Measurements from ENCODE around the gene CLEC2D.

DNA sequence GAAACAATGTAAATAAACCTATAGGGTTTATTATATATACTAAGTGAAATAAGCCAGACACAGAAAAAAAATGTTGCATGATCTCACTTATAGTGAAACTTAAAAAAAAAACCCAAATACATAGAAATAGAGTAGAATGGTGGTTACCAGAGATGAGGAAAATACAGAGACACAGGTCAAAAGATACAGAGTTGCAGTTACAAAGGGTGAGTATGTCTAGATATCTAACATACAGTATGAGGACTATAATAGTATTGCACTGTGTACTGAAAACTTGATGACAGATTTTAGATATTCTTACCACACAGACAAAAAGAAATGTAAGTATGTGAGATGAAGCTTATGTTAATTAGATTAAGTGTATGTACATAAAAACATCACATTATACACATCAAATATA lies 28.1 kb downstream of the CLEC2D start:
- TF ChIP-seq EZH2 (IDR thresholded peaks at IDR 0.05; ENCODE audit: borderline replicate concordance, low read length) = no peak
- TF ChIP-seq, protein P1, sequence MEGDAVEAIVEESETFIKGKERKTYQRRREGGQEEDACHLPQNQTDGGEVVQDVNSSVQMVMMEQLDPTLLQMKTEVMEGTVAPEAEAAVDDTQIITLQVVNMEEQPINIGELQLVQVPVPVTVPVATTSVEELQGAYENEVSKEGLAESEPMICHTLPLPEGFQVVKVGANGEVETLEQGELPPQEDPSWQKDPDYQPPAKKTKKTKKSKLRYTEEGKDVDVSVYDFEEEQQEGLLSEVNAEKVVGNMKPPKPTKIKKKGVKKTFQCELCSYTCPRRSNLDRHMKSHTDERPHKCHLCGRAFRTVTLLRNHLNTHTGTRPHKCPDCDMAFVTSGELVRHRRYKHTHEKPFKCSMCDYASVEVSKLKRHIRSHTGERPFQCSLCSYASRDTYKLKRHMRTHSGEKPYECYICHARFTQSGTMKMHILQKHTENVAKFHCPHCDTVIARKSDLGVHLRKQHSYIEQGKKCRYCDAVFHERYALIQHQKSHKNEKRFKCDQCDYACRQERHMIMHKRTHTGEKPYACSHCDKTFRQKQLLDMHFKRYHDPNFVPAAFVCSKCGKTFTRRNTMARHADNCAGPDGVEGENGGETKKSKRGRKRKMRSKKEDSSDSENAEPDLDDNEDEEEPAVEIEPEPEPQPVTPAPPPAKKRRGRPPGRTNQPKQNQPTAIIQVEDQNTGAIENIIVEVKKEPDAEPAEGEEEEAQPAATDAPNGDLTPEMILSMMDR (IDR thresholded peaks at IDR 0.05; ENCODE audit: low read length) = no peak
